Ureter (tissue), 1 donor: ENCODE results near the gene CFAP99. TPM values are rescaled to one million over a fixed set of nuclear protein-coding genes. Genes with fewer than 3 reads are reported as not detected.
"Not testable (repeated sequence)": the region's sequence is repeated elsewhere in the genome, so short reads cannot be mapped to it uniquely, and the experiment has no call there.

Source experiments
- DNase-seq: peaks from one replicate; pipeline ENCODE4 v3.0.0-alpha.2; 2020; ENCODE audit warnings: low spot score
- total RNA-seq: library from RNA; stranded (reverse); gene quantifications from one replicate; pipeline ENCODE4 v1.2.4, GENCODE V29; 2023
- donor health status: DM: yes; HTN: yes; CAD: no.

CFAP99 gene
- not detected for total RNA-seq

DNA sequence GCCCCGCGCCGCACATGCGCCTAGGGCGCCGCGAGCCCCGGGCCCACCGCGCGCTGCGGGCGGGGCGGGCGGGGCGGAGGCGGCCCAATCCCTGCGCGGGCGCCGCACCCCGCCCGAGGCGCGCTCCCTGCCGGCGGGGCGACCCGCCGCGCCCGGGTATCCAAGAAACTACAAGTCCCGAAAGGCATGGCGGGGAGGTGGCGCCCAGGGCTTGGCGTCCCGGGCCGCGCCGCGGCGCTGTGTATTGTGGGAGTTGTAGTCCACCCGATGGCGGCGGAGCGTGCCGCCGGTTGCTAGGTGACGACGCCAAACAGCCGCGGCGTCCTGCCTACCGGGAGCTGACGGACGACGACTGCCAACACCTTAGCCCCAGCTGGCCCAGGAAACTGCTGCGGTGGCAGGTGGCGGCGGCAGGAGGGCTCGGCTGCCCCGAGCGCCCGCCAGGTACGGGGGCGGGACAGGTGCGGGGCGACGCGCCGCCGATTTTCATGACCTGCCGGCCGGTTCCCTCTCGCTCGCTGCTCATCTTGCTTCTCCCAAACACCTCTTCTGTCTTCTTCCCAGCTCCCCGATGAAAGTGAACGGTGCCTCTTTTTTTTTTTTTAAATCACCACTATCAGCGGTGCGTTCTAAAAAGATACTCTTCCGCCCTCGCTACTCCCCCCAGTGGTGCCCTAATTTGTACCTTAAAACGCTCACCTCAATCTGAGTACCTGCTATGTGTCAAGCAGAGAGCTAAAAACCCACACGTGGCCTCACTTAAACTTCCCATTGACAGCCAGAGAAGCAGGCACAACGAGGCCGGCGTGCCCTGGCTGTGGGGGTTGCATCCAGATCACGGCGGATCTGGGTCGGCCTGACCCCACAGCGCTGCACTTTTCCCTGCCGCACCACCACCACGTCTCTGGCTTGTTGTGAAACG lies at the start of gene CFAP99:
Gene CFAP99 (plus strand): TSS at position 306 of the 922 bp plus-strand sequence.
- DNase-seq: peak; percentile 97

- no peak for DNase-seq
Observed at GRCh38 chr4:2370597-2371320, 48.0 kb upstream of the CFAP99 start.

GRCh38 chr4:2371765-2372487 lies 46.8 kb upstream of the CFAP99 start:
- DNase-seq: no peak

DNA sequence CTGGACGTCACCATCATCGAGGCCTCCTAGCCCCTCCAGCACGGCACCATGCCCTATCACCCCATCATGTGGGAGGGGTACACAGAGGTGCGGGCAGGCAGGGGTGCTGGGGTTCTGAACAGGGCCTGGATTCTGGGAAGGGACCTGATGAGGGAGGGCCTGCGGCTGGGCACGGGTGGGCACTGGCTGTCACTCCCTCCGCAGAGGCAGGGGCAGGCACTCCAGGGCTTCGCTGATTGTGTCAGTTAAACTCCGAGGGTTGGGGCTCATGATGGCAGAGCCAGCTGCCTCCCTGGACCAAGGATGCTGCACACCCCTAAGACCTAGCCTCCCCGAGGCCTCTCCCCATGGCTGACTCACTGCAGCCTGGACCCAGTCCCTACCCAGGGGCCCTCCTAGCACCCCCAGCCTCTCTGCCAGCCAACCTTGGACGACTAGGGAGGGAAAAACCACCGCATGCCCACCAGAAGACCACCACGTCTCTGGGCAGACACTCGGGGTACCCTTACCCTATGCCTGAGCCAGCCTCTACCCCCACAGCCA lies 46.2 kb upstream of the CFAP99 start:
- DNase-seq: no peak

DNA sequence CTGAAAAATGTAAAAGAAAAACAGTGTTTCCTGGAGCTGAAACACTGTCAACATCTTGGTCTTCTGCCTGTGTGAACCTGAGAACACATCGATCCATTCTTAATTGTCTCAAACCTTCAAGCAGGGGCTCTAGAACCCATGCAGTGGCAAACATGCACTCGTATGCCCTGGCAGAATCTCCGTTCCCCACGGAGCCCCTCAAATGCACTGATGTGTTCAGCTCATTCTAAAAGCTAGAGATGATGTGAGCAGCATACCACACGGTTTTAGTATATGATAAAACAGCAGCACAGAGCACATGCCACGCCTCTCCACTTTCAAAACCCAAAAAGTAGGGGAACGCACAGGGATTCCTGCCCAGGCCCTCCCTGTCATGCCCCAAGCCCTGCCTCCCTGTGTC lies 45.2 kb upstream of the CFAP99 start:
- no peak for DNase-seq

- no peak for DNase-seq
Observed at GRCh38 chr4:2375427-2375826, 43.3 kb upstream of the CFAP99 start.

GRCh38 chr4:2377241-2377640 lies 41.5 kb upstream of the CFAP99 start:
- DNase-seq: no peak

DNA sequence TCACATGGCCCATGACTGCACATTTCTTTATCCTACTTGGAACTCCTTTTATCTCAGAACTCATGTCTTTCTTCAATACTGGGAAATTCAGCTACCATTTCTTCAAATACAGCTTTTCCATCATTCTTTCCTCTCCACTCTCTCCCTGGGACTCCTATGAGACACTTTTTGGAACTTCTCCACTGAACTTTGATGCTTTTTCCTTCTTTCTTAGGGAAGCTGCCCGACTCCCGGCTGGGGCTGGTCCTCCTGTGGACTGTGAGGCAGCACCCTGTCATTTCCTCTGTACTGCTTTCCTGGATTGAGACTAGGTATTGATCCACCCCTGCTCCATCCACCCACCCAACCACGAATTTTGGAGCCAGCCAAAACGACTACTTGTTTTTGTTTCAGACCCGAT lies 40.4 kb upstream of the CFAP99 start:
- DNase-seq: no peak

DNA sequence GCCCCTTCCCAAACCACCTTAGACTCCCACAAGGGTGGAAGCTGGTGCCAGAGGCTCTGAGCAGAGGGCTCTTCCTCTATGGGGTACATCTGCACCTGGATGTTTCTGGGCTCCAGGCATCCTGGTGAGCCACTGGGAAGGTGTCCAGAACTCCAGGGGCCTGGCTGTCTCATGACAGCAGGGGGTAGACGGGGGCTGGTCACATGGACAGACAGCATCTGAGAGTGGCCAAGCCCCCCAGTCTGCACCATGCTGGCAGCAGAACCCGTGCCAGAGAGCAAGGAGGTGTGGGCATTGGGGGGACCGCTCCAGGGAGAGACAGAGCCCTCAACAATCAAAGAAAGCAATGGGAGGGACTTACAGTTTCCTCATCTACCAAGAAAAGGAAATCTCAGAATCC lies 39.9 kb upstream of the CFAP99 start:
- no peak for DNase-seq

DNA sequence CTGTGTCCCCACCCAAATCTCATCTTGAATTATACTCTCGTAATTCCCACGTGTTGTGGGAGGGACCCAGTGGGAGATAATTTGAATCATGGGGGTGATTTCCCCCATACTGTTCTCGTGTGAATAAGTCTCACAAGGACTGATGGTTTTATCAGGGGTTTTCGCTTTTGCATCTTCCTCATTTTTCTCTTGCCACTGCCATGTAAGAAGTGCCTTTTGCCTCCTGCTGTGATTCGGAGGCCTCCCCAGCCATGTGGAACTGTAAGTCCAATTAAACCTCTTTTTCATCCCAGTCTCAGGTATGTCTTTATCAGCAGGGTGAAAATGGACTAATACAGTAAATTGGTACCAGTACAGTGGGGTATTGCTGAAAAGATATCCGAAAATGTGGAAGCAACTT lies 38.2 kb upstream of the CFAP99 start:
- DNase-seq: not testable (repeated sequence)

GRCh38 chr4:2382769-2383202 lies 36.0 kb upstream of the CFAP99 start:
- DNase-seq: not testable (repeated sequence)

GRCh38 chr4:2383220-2383631 lies 35.5 kb upstream of the CFAP99 start:
- not testable (repeated sequence) for DNase-seq

DNA sequence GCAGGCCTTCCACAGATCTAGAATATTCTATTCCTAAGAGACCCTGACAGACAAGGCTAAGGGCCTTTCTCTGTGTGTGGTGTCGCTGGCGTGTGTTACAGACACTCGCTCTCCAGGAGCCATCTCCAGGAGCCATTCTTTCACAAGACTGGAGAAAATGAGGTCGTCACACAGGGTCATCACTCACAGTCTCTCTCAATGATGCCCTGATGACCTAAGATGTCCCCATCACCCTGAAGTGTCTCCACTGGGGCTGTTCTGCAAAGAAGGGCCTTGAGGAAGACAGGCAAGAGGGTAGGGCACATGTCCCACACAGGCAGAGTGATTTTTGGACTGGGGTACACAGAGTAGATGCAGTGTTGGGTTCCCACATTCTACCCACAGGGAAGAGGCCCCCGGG lies 35.0 kb upstream of the CFAP99 start:
- no peak for DNase-seq

DNA sequence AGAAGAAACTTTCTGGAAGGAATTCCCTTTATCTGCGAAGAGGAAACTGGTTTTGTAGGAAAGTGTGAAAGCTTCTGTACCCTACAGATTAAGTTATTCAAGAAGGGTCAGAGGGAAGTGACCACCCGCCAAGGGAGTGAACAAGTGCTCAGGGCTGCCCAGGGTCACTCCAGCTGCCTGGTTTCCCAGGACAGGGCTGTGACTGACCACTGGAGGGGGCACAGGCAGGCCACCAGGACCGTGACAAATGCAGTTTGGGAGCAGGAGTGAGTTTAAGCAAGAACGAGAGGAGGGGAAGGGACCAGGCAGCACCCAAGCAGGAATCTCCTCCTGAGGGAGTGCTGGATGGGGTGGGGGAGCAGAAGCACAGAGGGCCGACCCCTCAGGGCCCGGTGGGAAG lies 34.5 kb upstream of the CFAP99 start:
- DNase-seq: no peak

GRCh38 chr4:2385516-2385915 lies 33.2 kb upstream of the CFAP99 start:
- DNase-seq: no peak

- DNase-seq: no peak
Observed at GRCh38 chr4:2386717-2387116, 32.0 kb upstream of the CFAP99 start.

DNA sequence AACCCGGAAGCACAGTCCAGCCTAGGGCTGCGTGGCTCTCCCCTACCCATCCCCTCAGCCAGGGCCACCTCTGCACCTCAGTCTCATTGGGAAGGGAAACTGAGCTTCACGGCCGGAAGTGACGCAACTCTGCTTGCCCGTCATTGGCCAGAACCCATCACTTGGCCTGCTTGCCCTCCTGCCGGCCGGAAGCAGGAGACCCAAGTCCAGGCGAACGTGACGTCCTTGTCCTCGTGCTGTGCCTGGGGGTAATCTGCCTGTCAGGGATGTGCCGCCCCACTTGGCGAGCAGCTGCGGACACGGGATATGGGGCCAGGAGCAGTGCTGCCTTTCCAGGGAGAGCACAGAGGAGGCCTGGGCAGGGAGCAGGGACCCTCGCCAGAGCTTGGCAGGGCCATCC lies 31.5 kb upstream of the CFAP99 start:
- DNase-seq: no peak

GRCh38 chr4:2387829-2388228 lies 30.9 kb upstream of the CFAP99 start:
- DNase-seq: no peak

GRCh38 chr4:2388429-2389182 lies 30.1 kb upstream of the CFAP99 start:
- DNase-seq: no peak

DNA sequence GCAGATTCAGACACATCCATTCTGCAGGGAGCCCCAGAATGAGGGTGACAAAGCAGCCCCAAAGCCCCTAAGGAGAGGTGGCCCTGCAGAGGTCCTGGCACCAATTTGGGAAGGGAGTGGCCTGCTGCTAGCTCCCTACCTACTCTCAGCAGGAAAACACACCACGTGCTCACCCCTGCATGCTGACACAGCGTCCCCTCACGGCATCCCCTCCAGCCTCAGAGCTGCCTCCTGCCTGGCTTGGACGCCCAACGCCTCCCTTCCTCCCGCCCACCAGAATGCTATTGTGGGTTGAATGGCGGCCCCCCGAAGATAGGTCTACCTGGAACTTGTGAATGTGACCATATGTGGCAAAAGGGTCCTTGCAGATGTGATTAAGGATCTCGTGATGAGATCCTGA lies 29.1 kb upstream of the CFAP99 start:
- DNase-seq: no peak

DNA sequence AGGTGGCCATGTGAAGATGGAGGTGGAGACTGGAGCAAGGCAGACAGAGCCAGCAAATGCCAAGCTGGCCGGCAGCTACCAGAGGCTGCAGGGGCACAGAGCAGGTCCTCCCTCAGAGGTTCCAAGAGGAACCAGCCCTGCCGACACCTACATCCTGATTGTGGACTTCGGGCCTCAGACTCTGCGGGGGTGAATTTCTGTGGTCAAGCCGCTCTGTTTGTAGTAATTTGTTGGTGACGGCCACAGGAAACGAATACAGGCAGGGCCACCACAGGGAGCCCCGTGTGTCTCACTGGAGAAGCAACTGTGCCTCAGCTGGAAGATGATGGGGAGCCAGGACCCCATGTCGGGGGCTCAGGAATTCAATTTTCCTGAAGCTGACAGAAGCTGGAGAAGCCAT lies 28.6 kb upstream of the CFAP99 start:
- DNase-seq: no peak
